ENCODE results near the gene FBLN2. TPM values are rescaled to one million over a fixed set of nuclear protein-coding genes. Genes with fewer than 3 reads are reported as not detected.

Gene FBLN2
- total and polyA plus RNA-seq, 2 of the 4 experiments (the other 2 are of a cell fraction) = 11.8 to 60.8 TPM

DNA sequence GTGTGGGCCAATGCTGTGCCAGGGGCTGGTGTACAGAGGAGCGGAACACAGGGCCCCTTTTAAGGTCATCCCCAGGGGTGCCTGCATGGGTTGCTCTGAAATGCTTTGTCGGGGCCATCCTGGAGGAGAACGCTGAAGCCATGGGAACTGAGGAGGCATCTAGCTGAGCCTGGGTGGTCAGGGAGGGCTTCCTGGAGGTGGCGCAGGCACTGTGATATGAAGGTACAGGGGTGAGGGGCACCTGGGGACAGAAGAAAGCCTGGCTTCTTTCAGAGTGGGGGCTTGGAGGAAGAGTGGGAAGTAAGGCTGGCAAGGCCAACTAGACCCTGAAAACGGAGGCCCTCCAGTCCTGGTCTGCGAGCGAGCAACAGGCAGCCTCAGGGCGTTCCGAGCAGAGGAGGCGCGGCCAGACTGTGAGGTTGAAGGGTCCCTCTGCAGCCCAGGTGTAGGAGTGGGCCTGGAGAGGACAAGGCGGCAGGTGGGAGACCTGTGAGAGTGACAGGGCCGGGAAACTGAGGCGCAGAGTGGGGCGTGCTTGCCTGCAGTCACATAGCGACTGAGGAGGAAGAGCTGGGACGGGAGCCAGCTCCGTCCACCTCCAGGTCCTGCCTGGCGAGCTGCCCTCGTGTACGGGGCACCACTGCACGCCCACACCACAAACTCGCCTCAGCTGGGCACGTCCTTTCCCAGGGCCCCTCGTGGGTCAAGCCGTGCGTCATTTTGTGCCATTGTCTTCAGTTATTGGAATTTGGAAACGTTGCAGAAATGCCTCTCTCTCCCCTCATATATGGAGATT is 4.1 kb downstream of the FBLN2 start (continued):
- TF ChIP-seq FOS (IDR thresholded peaks at IDR 0.05; ENCODE audit: low read depth, low read length) = no peak

DNA sequence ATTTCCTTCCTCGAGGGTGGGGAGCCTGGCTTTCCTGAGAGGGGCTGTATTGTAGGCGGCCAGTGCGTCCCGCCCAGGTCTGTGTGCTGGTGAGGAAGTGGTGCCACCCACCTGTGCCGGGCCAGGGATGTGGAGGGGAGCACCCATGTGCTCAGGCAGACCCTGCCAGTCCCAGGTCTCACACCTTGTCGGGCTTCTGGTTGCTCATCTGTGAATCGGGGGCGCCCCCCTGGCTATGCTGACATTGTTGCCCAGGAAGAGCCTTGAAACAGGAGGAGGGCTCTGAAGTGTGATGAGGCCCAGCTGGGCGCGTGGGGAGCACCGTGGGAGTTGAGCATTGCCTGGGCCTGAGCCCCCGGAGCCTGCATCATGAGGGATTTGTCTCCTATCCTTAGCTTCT is 4.8 kb downstream of the FBLN2 start:
- DNase-seq = no peak
- no peak overlapping the region for H3K4ac ChIP-seq (ENCODE audit: low read depth, low read length)
- no peak for ATAC-seq (ENCODE audit: low read depth)
- dilution Hi-C loops (cut with HindIII; ENCODE audit: low sequenced_read_pairs, unreplicated experiment) (no loop called here), intact Hi-C loops (cut with micrococcal nuclease) (no loop called here), in situ Hi-C loops (cut with MboI; ENCODE audit: low sequenced_read_pairs) (no loop called here)
- H3K9ac ChIP-seq (ENCODE audit: low read depth, low read length) = no peak overlapping the region
- no peak overlapping the region for H3K27ac ChIP-seq (ENCODE audit: insufficient read depth, low read length)
- no peak overlapping the region for H2AFZ ChIP-seq (replicated peaks; ENCODE audit: low read length, poor library complexity)
- H4K5ac ChIP-seq (ENCODE audit: low read depth, low read length) = no peak overlapping the region
- H2AK9ac ChIP-seq (replicated peaks; ENCODE audit: low read depth, low read length, poor library complexity) = no peak overlapping the region
- BruUV-seq (replicated peaks) = no TSS peak
- H3K36me3 ChIP-seq (ENCODE audit: control insufficient read depth, insufficient read depth, low read length) = no peaks in the 10 kb centered on the region
- H3K14ac ChIP-seq (replicated peaks; ENCODE audit: low read depth, low read length) = no peak overlapping the region
- H2BK120ac ChIP-seq (ENCODE audit: low read depth, low read length) = no peak overlapping the region
- H3K9me1 ChIP-seq (ENCODE audit: insufficient read depth, low read length) = no peaks in the 10 kb centered on the region
- no peak overlapping the region for H2BK5ac ChIP-seq (ENCODE audit: low read depth, low read length, poor library complexity, severe bottlenecking)
- no CpG with 5 or more reads among the region's 12 CpGs for WGBS, 2 experiments (ENCODE audit: extremely low coverage in 2 of 2, insufficient read length in 1 of 2)
- H2BK20ac ChIP-seq (ENCODE audit: low read depth, low read length) = no peak overlapping the region
- no peaks in the 10 kb centered on the region for H3K79me1 ChIP-seq (ENCODE audit: low read depth in 1 of 2, low read length in 2 of 2)
- peaks cover 3% of the 10 kb centered on the region; the same call in 1 of the 2 replicates for H3K27me3 ChIP-seq (ENCODE audit: control insufficient read depth, insufficient read depth, low read length)
- no peak overlapping the region for H3K18ac ChIP-seq (ENCODE audit: low read depth, low read length)
- ChIA-PET POLR2A (ENCODE audit: unreplicated experiment) (no interaction called here), CTCF (no interaction called here)
- TF ChIP-seq RCOR1 (IDR thresholded peaks at IDR 0.05; ENCODE audit: insufficient replicate concordance, low read length) = no peak
- no peak for TF ChIP-seq NFE2L2 (IDR thresholded peaks at IDR 0.05; ENCODE audit: low read depth, low read length)
- no peak for TF ChIP-seq MAZ (IDR thresholded peaks at IDR 0.05; ENCODE audit: borderline replicate concordance, low read depth, low read length)
- no peak for TF ChIP-seq BHLHE40 (IDR thresholded peaks at IDR 0.05; ENCODE audit: low read depth, low read length)
- TF ChIP-seq FOS (IDR thresholded peaks at IDR 0.05; ENCODE audit: low read depth, low read length) = no peak
- TF ChIP-seq CHD1 (IDR thresholded peaks at IDR 0.05; ENCODE audit: low read depth, low read length) = no peak
- no peak for TF ChIP-seq RFX5 (IDR thresholded peaks at IDR 0.05; ENCODE audit: low read depth, low read length)
- no peak for TF ChIP-seq MXI1 (IDR thresholded peaks at IDR 0.05; ENCODE audit: borderline replicate concordance, low read depth, low read length)
- no peak for TF ChIP-seq MAFK (IDR thresholded peaks at IDR 0.05; ENCODE audit: low read depth, low read length)
- no peak for TF ChIP-seq CEBPB (IDR thresholded peaks at IDR 0.05; ENCODE audit: low read depth, low read length)
- TF ChIP-seq, protein P1, sequence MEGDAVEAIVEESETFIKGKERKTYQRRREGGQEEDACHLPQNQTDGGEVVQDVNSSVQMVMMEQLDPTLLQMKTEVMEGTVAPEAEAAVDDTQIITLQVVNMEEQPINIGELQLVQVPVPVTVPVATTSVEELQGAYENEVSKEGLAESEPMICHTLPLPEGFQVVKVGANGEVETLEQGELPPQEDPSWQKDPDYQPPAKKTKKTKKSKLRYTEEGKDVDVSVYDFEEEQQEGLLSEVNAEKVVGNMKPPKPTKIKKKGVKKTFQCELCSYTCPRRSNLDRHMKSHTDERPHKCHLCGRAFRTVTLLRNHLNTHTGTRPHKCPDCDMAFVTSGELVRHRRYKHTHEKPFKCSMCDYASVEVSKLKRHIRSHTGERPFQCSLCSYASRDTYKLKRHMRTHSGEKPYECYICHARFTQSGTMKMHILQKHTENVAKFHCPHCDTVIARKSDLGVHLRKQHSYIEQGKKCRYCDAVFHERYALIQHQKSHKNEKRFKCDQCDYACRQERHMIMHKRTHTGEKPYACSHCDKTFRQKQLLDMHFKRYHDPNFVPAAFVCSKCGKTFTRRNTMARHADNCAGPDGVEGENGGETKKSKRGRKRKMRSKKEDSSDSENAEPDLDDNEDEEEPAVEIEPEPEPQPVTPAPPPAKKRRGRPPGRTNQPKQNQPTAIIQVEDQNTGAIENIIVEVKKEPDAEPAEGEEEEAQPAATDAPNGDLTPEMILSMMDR (conservative IDR thresholded peaks at IDR 0.05; ENCODE audit: low read depth, low read length) = no peak
- TF ChIP-seq POLR2A (IDR thresholded peaks at IDR 0.05; ENCODE audit: low read depth, low read length) = no peak
- TF ChIP-seq, protein P2, sequence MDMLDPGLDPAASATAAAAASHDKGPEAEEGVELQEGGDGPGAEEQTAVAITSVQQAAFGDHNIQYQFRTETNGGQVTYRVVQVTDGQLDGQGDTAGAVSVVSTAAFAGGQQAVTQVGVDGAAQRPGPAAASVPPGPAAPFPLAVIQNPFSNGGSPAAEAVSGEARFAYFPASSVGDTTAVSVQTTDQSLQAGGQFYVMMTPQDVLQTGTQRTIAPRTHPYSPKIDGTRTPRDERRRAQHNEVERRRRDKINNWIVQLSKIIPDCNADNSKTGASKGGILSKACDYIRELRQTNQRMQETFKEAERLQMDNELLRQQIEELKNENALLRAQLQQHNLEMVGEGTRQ (IDR thresholded peaks at IDR 0.05; ENCODE audit: low read depth, low read length) = no peak
- H2AK5ac ChIP-seq (ENCODE audit: low read depth, low read length) = no peak overlapping the region
- H3K23ac ChIP-seq (ENCODE audit: low read depth, low read length) = no peak overlapping the region
- no peak overlapping the region for H2BK15ac ChIP-seq (ENCODE audit: low read depth, low read length)
- H3K4me1 ChIP-seq (ENCODE audit: control insufficient read depth, insufficient read depth, low read length) = peaks cover under 1% of the 10 kb centered on the region
- H4K91ac ChIP-seq (ENCODE audit: insufficient read depth, low read depth, low read length) = no peak overlapping the region
- no peaks in the 10 kb centered on the region for H4K20me1 ChIP-seq (ENCODE audit: insufficient read depth, low read length)
- no peak overlapping the region for H3K56ac ChIP-seq (ENCODE audit: extremely low read depth, insufficient read depth, low read length)
- H3K4me3 ChIP-seq (ENCODE audit: insufficient read depth, low read depth, low read length) = no peak overlapping the region
- H3K9me3 ChIP-seq (ENCODE audit: control insufficient read depth, insufficient read depth, low read length) = no peaks in the 10 kb centered on the region
- H3K4me2 ChIP-seq (ENCODE audit: low read depth, low read length) = no peak overlapping the region
- H4K8ac ChIP-seq (ENCODE audit: low read depth in 2 of 2, low read length in 2 of 2) = no peak overlapping the region

Data from IMR-90 (cell line).